Kidney (tissue), 22 donors: ENCODE data around the gene TAS2R9. TPM values are rescaled to one million over a fixed set of nuclear protein-coding genes. Genes with fewer than 3 reads are reported as not detected.

Experiments
- DNase-seq, 5 donors: peaks; one replicate each; pipeline ENCODE4 v3.0.0-alpha.2; 2013 to 2020
- FAIRE-seq: peaks from 2 replicates; lab custom pipeline; 2012; peaks lifted over from hg19 to GRCh38; lab: Jason Lieb, UNC
- H3K27ac ChIP-seq, 2 donors: one replicate each; pipeline ENCODE4 v1.7.0; 2013; ENCODE audit warnings: low read depth in 2 of 2, low read length in 2 of 2, inconsistent platforms in 1 of 2
- H3K27me3 ChIP-seq: one replicate; pipeline ENCODE4 v1.7.1; 2013; ENCODE audit warnings: low read length, inconsistent platforms; ENCODE audit not compliant: control insufficient read depth, insufficient read depth
- H3K36me3 ChIP-seq, 3 donors: one replicate each; pipeline versions ENCODE4 v1.7.0 to v1.7.1; 2013; ENCODE audit warnings: low read length in 3 of 3, control low read depth in 1 of 3, inconsistent platforms in 1 of 3; ENCODE audit not compliant: insufficient read depth in 3 of 3, control insufficient read depth in 2 of 3
- H3K4me1 ChIP-seq, 3 donors: one replicate each; pipeline versions ENCODE4 v1.7.0 to v1.7.1; 2013; ENCODE audit warnings: low read length in 3 of 3, inconsistent platforms in 1 of 3, low read depth in 1 of 3; ENCODE audit not compliant: control insufficient read depth in 2 of 3, insufficient read depth in 2 of 3
- H3K4me3 ChIP-seq, 3 donors: one replicate each; pipeline versions ENCODE4 v1.7.0 to v1.8.1; 2013; ENCODE audit warnings: low read length in 3 of 3, control low read depth in 1 of 3, inconsistent platforms in 1 of 3
- H3K9ac ChIP-seq, 3 donors: one replicate each; pipeline versions ENCODE4 v1.7.0 to v1.7.1; 2013; ENCODE audit warnings: low read length in 3 of 3, control low read depth in 1 of 3, inconsistent platforms in 1 of 3
- H3K9me3 ChIP-seq, 3 donors: one replicate each; pipeline versions ENCODE4 v1.7.0 to v1.7.1; 2013; ENCODE audit warnings: low read length in 3 of 3, control low read depth in 1 of 3, inconsistent platforms in 1 of 3; ENCODE audit not compliant: control insufficient read depth in 2 of 3, insufficient read depth in 1 of 3
- intact Hi-C: fragments of 100-400 bp; cut with DNase I; formaldehyde crosslinking; loops from one replicate; pipeline ENCODE4 v1.11.1; 2022
- long read RNA-seq, 10 donors: library from polyadenylated mRNA in 1 of 10; unstranded in 1 of 10; transcript quantifications; one replicate each; pipeline ENCODE4 v2.0.0 and lab custom pipeline, GENCODE V29; 2021 to 2026
- polyA plus RNA-seq: library from polyadenylated mRNA; stranded (reverse); fragments of 350-450 nt; fragmentation: Illumina TruSeq; extraction: RNeasy Lipid Tissue Mini Kit (QIAGEN cat#74804); gene quantifications from one replicate; pipeline ENCODE4 v1.2.3, GENCODE V29; 2014; ENCODE audit warnings: low read depth, low replicate concordance; ENCODE audit not compliant: insufficient read depth
- total RNA-seq: library from RNA; stranded (reverse); fragmentation: NEBNext Ultra II Directional; extraction: Animal tissue kit (Norgen Biotek cat#: 25700); gene quantifications from one replicate; pipeline ENCODE4 v1.2.1, GENCODE V29; 2021
- TF ChIP-seq, protein P1 (sequence below): IDR thresholded peaks from 3 replicates; pipeline ENCODE4 v1.5.1; 2012; ENCODE audit warnings: mild to moderate bottlenecking, moderate library complexity, borderline replicate concordance; ENCODE audit not compliant: insufficient read depth; ENCODE audit errors: extremely low read depth
- donor health status: control.
- donor health status: control.
- donor health status: control.
- donor health status: control.
- donor health status: control.
- donor health status: DM: yes; HTN: yes; CAD: no.
- donor health status: Normal renal cell carcinoma (clear cell type).

Gene TAS2R9, protein sequence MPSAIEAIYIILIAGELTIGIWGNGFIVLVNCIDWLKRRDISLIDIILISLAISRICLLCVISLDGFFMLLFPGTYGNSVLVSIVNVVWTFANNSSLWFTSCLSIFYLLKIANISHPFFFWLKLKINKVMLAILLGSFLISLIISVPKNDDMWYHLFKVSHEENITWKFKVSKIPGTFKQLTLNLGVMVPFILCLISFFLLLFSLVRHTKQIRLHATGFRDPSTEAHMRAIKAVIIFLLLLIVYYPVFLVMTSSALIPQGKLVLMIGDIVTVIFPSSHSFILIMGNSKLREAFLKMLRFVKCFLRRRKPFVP
- total RNA-seq, result not detected
- not detected for polyA plus RNA-seq
- long read RNA-seq, donor 1, result 0 reads
- long read RNA-seq, donor 2, result 0 reads
- long read RNA-seq, donor 3, result 0 reads
- long read RNA-seq, donor 4, result 0 reads
- long read RNA-seq, donor 5, result 0 reads
- long read RNA-seq, donor 6, result 0 reads
- long read RNA-seq, donor 7, result 0 reads
- long read RNA-seq, donor 8, result 0 reads
- long read RNA-seq, donor 9, partial matches to known transcripts, result 0 of 2 reads
- long read RNA-seq, donor 9, other reads (novel, unspliced or antisense), result 0 of 2 reads
- long read RNA-seq, donor 10, result 0 reads

DNA sequence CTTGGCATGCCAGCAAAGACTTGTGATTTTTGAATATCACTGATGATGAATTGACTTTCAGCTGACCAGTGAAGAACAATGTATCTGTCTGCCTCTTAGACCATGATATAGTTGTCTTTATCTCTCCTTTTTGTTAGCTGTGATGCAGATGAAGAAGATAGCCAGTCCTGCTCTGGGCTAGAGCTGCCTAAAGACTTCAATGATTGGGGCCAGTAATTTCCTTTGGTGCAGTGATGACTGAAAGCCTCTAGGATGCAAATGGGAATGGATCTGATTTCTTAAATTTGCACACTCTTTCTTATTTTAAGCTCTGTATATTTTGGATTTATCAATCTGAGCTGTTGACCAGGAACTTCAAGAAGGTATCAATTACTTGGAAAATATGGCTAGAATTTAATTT is at the start of gene TAS2R9:
TAS2R9 (minus strand) TSS at position 101 of the 400 bp plus-strand sequence; CDS start at position 8, 93 bp downstream.
- H3K27ac ChIP-seq, result no peak within 1 kb of the TSS
- H3K9me3 ChIP-seq, result no peaks in the 10 kb centered on the region
- H3K36me3 ChIP-seq, result no peaks in the 10 kb centered on the region
- no peak within 1 kb of the TSS for H3K9ac ChIP-seq
- H3K4me1 ChIP-seq, result no peaks in the 10 kb centered on the region
- intact Hi-C loops, result no loop called here
- TF ChIP-seq, protein P1, sequence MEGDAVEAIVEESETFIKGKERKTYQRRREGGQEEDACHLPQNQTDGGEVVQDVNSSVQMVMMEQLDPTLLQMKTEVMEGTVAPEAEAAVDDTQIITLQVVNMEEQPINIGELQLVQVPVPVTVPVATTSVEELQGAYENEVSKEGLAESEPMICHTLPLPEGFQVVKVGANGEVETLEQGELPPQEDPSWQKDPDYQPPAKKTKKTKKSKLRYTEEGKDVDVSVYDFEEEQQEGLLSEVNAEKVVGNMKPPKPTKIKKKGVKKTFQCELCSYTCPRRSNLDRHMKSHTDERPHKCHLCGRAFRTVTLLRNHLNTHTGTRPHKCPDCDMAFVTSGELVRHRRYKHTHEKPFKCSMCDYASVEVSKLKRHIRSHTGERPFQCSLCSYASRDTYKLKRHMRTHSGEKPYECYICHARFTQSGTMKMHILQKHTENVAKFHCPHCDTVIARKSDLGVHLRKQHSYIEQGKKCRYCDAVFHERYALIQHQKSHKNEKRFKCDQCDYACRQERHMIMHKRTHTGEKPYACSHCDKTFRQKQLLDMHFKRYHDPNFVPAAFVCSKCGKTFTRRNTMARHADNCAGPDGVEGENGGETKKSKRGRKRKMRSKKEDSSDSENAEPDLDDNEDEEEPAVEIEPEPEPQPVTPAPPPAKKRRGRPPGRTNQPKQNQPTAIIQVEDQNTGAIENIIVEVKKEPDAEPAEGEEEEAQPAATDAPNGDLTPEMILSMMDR, result no peak
- H3K4me3 ChIP-seq, result no peak within 1 kb of the TSS
- FAIRE-seq (no peak), DNase-seq (no peak)
- no peaks in the 10 kb centered on the region for H3K27me3 ChIP-seq

DNA sequence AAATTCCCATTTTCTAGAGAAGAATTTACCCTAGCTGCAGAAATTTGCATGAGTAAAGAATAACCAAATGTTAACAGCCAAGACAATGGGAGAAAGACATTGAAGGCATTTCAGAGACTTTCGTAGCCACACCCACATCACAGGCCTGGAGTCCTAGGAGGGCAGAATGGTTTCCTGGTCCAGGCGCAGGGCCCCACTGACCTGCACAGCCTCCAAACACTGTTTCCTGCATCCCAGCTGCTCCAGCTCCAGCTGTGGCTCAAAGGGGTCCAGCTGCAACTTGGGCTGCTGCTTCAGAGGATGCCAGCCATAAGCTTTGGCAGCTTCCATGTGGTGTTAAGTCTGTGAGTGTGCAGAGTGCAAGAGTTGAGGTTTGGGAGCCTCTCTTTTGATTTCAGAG is 45.8 kb upstream of the TAS2R9 start:
- H3K27ac ChIP-seq, result no peak overlapping the region
- intact Hi-C loops, result no loop called here
- FAIRE-seq (no peak), DNase-seq (no peak)
- H3K9ac ChIP-seq, result no peak overlapping the region
- no peaks in the 10 kb centered on the region for H3K27me3 ChIP-seq
- TF ChIP-seq, protein P1, result no peak
- peaks cover 0 to 2% (median 0%) of the 10 kb centered on the region in 3 donors for H3K36me3 ChIP-seq
- H3K9me3 ChIP-seq, result peaks cover 0 to 1% (median 0%) of the 10 kb centered on the region in 3 donors
- H3K4me3 ChIP-seq, result no peak overlapping the region
- no peaks in the 10 kb centered on the region for H3K4me1 ChIP-seq

DNA sequence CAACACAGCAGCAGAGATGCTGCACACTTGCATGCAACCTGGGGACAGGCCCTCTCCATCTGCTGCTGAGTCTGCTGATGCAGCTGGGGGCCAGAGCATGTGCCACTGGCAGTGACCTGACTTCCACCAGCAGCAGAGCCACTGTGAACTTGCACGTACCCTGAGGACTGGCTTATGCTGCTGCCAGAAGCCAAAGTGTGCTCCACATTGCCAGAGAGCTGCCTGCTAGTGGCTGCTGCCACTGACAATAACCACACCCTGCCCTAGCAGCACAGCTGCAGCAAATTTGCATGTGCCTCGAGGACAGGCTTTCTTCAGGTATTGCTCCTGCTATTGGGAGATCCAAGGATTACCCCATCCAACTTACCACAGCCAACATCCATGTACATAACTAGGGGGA is 43.8 kb upstream of the TAS2R9 start:
- FAIRE-seq, result no peak
- intact Hi-C loops, result no loop called here
- H3K36me3 ChIP-seq, result peaks cover 0 to 2% (median 0%) of the 10 kb centered on the region in 3 donors
- H3K9me3 ChIP-seq, result peaks cover 0 to 1% (median 0%) of the 10 kb centered on the region in 3 donors
- H3K4me1 ChIP-seq, result no peaks in the 10 kb centered on the region
- H3K27ac ChIP-seq, result no peak overlapping the region
- H3K4me3 ChIP-seq, result no peak overlapping the region
- H3K9ac ChIP-seq, result no peak overlapping the region
- TF ChIP-seq, protein P1, result no peak
- no peaks in the 10 kb centered on the region for H3K27me3 ChIP-seq
- DNase-seq, result no peak
